Astrocyte of the spinal cord (primary cell): ENCODE measurements around the gene DELE1.
A peak's percentile ranks its signal among the peaks of the same experiment; 100 is the strongest.

Experiments used
- DNase-seq: peaks from one replicate; pipeline ENCODE4 v3.0.0; 2011; ENCODE audit warnings: low read depth, low spot score
- H3K4me3 ChIP-seq: 2 replicates; pipeline ENCODE4 v1.5.1; 2011; ENCODE audit warnings: low read depth, mild to moderate bottlenecking, low read length, moderate library complexity
- CTCF ChIP-seq: IDR thresholded peaks from 2 replicates; pipeline ENCODE4 v1.5.1; 2012; ENCODE audit warnings: low read depth, mild to moderate bottlenecking, low read length, inconsistent platforms
- in situ Hi-C: cut with HindIII; loops from 2 replicates; pipeline ENCODE4 v1.10.0; 2017; ENCODE audit warnings: low sequenced_read_pairs

DELE1 gene

GRCh38 chr5:141876628-141877355 lies 46.9 kb upstream of the DELE1 start:
- no peak overlapping the region for H3K4me3 ChIP-seq
- TF ChIP-seq CTCF, result no peak
- DNase-seq, result no peak
- in situ Hi-C loops, result no loop called here

- in situ Hi-C loops, result no loop called here
- no peak for DNase-seq
- TF ChIP-seq CTCF, result no peak
Measured at GRCh38 chr5:141877356-141878185, 46.1 kb upstream of the DELE1 start.

GRCh38 chr5:141878186-141878710 lies 45.4 kb upstream of the DELE1 start, which contains the start of gene PCDH1:
PCDH1 (minus strand) TSS chr5:141878410; CDS start chr5:141878262, 148 bp downstream.
- in situ Hi-C loops, result no loop called here

More at GRCh38 chr5:141877356-141878185, 46.1 kb upstream of the DELE1 start:
- H3K4me3 ChIP-seq, result peak overlapping the region; percentile 23

GRCh38 chr5:141878711-141879425 lies 44.8 kb upstream of the DELE1 start:
- in situ Hi-C loops, result no loop called here
- TF ChIP-seq CTCF, result peak; percentile 99
- H3K4me3 ChIP-seq, result peak overlapping the region; percentile 17
- DNase-seq, result peak; percentile 78

More at GRCh38 chr5:141878186-141878710, 45.4 kb upstream of the DELE1 start, which contains the start of gene PCDH1:
- H3K4me3 ChIP-seq, result peak within 1 kb of the TSS; percentile 23
- no peak for TF ChIP-seq CTCF
- peak; percentile 22 for DNase-seq

GRCh38 chr5:141879426-141879759 lies 44.3 kb upstream of the DELE1 start:
- no peak overlapping the region for H3K4me3 ChIP-seq
- in situ Hi-C loops, result no loop called here
- DNase-seq, result no peak
- TF ChIP-seq CTCF, result no peak
